ENCODE data around the gene PLEKHD1. TPM values are rescaled to one million over a fixed set of nuclear protein-coding genes. Genes with fewer than 3 reads are reported as not detected.
"Not testable (repeated sequence)": the region's sequence is repeated elsewhere in the genome, so short reads cannot be mapped to it uniquely, and the experiment has no call there.

Gene PLEKHD1
- total and polyA plus RNA-seq, 2 donors, result 0.04 to 0.11 TPM

- Histone ChIP-seq H3K27ac (ENCODE audit: low read depth) (no peak overlapping the region), H3K4me3 (ENCODE audit: low read depth, low read length) (no peak overlapping the region), H3K4me1 (ENCODE audit: insufficient read depth) (no peaks in the 10 kb centered on the region), H3K36me3 (ENCODE audit: insufficient read depth) (no peaks in the 10 kb centered on the region)
- 90% methylated on average over 10 of the region's 10 CpGs for WGBS
- DNase-seq (ENCODE audit: extremely low spot score), result no peak
These were observed 12.6 kb upstream of the PLEKHD1 start for GRCh38 chr14:69471916-69472315.

GRCh38 chr14:69473260-69473659 is 11.3 kb upstream of the PLEKHD1 start:
- DNase-seq (ENCODE audit: extremely low spot score), result no peak
- H3K4me3 ChIP-seq (ENCODE audit: low read depth, low read length), result no peak overlapping the region
- WGBS, result 65% methylated on average over 3 of the region's 3 CpGs
- no peaks in the 10 kb centered on the region for H3K4me1 ChIP-seq (ENCODE audit: insufficient read depth)
- H3K27ac ChIP-seq (ENCODE audit: low read depth), result no peak overlapping the region
- H3K36me3 ChIP-seq (ENCODE audit: insufficient read depth), result no peaks in the 10 kb centered on the region

- WGBS, result 91% methylated on average over 3 of the region's 3 CpGs
- DNase-seq (ENCODE audit: extremely low spot score), result no peak
These were observed 10.6 kb upstream of the PLEKHD1 start for GRCh38 chr14:69473946-69474345.

GRCh38 chr14:69475194-69475818 is 9.2 kb upstream of the PLEKHD1 start:
- H3K4me1 ChIP-seq (ENCODE audit: insufficient read depth), result no peaks in the 10 kb centered on the region
- H3K36me3 ChIP-seq (ENCODE audit: insufficient read depth), result no peaks in the 10 kb centered on the region
- no peak overlapping the region for H3K4me3 ChIP-seq (ENCODE audit: low read depth, low read length)
- H3K27ac ChIP-seq (ENCODE audit: low read depth), result no peak overlapping the region
- 81% methylated on average over 8 of the region's 8 CpGs for WGBS
- no peak for DNase-seq (ENCODE audit: extremely low spot score)

More at GRCh38 chr14:69473946-69474345, 10.6 kb upstream of the PLEKHD1 start:
- Histone ChIP-seq H3K4me1 (ENCODE audit: insufficient read depth) (no peaks in the 10 kb centered on the region), H3K27ac (ENCODE audit: low read depth) (no peak overlapping the region), H3K4me3 (ENCODE audit: low read depth, low read length) (no peak overlapping the region), H3K36me3 (ENCODE audit: insufficient read depth) (no peaks in the 10 kb centered on the region)

- not testable (repeated sequence) for H3K4me3 ChIP-seq (ENCODE audit: low read depth, low read length); H3K27ac ChIP-seq (ENCODE audit: low read depth); H3K36me3 ChIP-seq (ENCODE audit: insufficient read depth); DNase-seq (ENCODE audit: extremely low spot score); H3K4me1 ChIP-seq (ENCODE audit: insufficient read depth)
- WGBS, result 97% methylated on average over 5 of the region's 5 CpGs
These were observed 7.6 kb upstream of the PLEKHD1 start for GRCh38 chr14:69476824-69477450.

- DNase-seq (ENCODE audit: extremely low spot score); H3K36me3 ChIP-seq (ENCODE audit: insufficient read depth); H3K4me3 ChIP-seq (ENCODE audit: low read depth, low read length); H3K4me1 ChIP-seq (ENCODE audit: insufficient read depth); H3K27ac ChIP-seq (ENCODE audit: low read depth): not testable (repeated sequence)
- 89% methylated on average over 2 of the region's 2 CpGs for WGBS
These were observed 6.5 kb upstream of the PLEKHD1 start for GRCh38 chr14:69478055-69478454.

- Histone ChIP-seq H3K4me3 (ENCODE audit: low read depth, low read length) (no peak overlapping the region), H3K4me1 (ENCODE audit: insufficient read depth) (no peaks in the 10 kb centered on the region), H3K27ac (ENCODE audit: low read depth) (no peak overlapping the region), H3K36me3 (ENCODE audit: insufficient read depth) (no peaks in the 10 kb centered on the region)
- DNase-seq (ENCODE audit: extremely low spot score), result no peak
- WGBS, result 89% methylated on average over 5 of the region's 5 CpGs
These were observed 4.8 kb upstream of the PLEKHD1 start for GRCh38 chr14:69479696-69480095.

GRCh38 chr14:69480136-69480535 is 4.4 kb upstream of the PLEKHD1 start:
- Histone ChIP-seq H3K4me1 (ENCODE audit: insufficient read depth) (no peaks in the 10 kb centered on the region), H3K36me3 (ENCODE audit: insufficient read depth) (no peaks in the 10 kb centered on the region), H3K4me3 (ENCODE audit: low read depth, low read length) (no peak overlapping the region), H3K27ac (ENCODE audit: low read depth) (no peak overlapping the region)
- DNase-seq (ENCODE audit: extremely low spot score), result no peak
- 71% methylated on average over 5 of the region's 5 CpGs for WGBS

- H3K4me3 ChIP-seq (ENCODE audit: low read depth, low read length), result no peak overlapping the region
- DNase-seq (ENCODE audit: extremely low spot score), result no peak
- no peaks in the 10 kb centered on the region for H3K4me1 ChIP-seq (ENCODE audit: insufficient read depth)
- WGBS, result 77% methylated on average over 5 of the region's 5 CpGs
- H3K36me3 ChIP-seq (ENCODE audit: insufficient read depth), result no peaks in the 10 kb centered on the region
- H3K27ac ChIP-seq (ENCODE audit: low read depth), result no peak overlapping the region
These were observed 2.5 kb upstream of the PLEKHD1 start for GRCh38 chr14:69481815-69482568.

- WGBS, result 3% methylated on average over 54 of the region's 54 CpGs
- no peak for DNase-seq (ENCODE audit: extremely low spot score)
- Histone ChIP-seq H3K27ac (ENCODE audit: low read depth) (no peak overlapping the region), H3K4me1 (ENCODE audit: insufficient read depth) (no peaks in the 10 kb centered on the region), H3K4me3 (ENCODE audit: low read depth, low read length) (peak overlapping the region; percentile 0), H3K36me3 (ENCODE audit: insufficient read depth) (no peaks in the 10 kb centered on the region)
These were observed 624 bp upstream of the PLEKHD1 start for GRCh38 chr14:69483765-69484443.

GRCh38 chr14:69485315-69485660 is 760 bp downstream of the PLEKHD1 start:
- Histone ChIP-seq H3K4me1 (ENCODE audit: insufficient read depth) (no peaks in the 10 kb centered on the region), H3K4me3 (ENCODE audit: low read depth, low read length) (no peak overlapping the region), H3K36me3 (ENCODE audit: insufficient read depth) (no peaks in the 10 kb centered on the region), H3K27ac (ENCODE audit: low read depth) (no peak overlapping the region)
- no peak for DNase-seq (ENCODE audit: extremely low spot score)
- 59% methylated on average over 11 of the region's 11 CpGs for WGBS

- no peak for DNase-seq (ENCODE audit: extremely low spot score)
- Histone ChIP-seq H3K4me1 (ENCODE audit: insufficient read depth) (no peaks in the 10 kb centered on the region), H3K27ac (ENCODE audit: low read depth) (no peak overlapping the region), H3K36me3 (ENCODE audit: insufficient read depth) (no peaks in the 10 kb centered on the region), H3K4me3 (ENCODE audit: low read depth, low read length) (no peak overlapping the region)
- WGBS, result 78% methylated on average over 6 of the region's 6 CpGs
These were observed 1.2 kb downstream of the PLEKHD1 start for GRCh38 chr14:69485701-69486100.

- no peak overlapping the region for H3K27ac ChIP-seq (ENCODE audit: low read depth)
- no peak for DNase-seq (ENCODE audit: extremely low spot score)
- no peaks in the 10 kb centered on the region for H3K4me1 ChIP-seq (ENCODE audit: insufficient read depth)
- H3K4me3 ChIP-seq (ENCODE audit: low read depth, low read length), result no peak overlapping the region
- WGBS, result 85% methylated on average over 4 of the region's 4 CpGs
- H3K36me3 ChIP-seq (ENCODE audit: insufficient read depth), result no peaks in the 10 kb centered on the region
These were observed 2.7 kb downstream of the PLEKHD1 start for GRCh38 chr14:69487226-69487625.

- Histone ChIP-seq H3K4me1 (ENCODE audit: insufficient read depth) (no peaks in the 10 kb centered on the region), H3K27ac (ENCODE audit: low read depth) (no peak overlapping the region), H3K36me3 (ENCODE audit: insufficient read depth) (no peaks in the 10 kb centered on the region), H3K4me3 (ENCODE audit: low read depth, low read length) (no peak overlapping the region)
- no peak for DNase-seq (ENCODE audit: extremely low spot score)
- WGBS, result 72% methylated on average over 4 of the region's 4 CpGs
These were observed 3.2 kb downstream of the PLEKHD1 start for GRCh38 chr14:69487771-69488170.

Data from urinary bladder (tissue), 4 donors.